ENCODE data around the gene NSMCE1. TPM values are rescaled to one million over a fixed set of nuclear protein-coding genes. Genes with fewer than 3 reads are reported as not detected.

NSMCE1 gene
- total RNA-seq, 2 experiments from 2014 or later, result 31.9 to 33.9 TPM

DNA sequence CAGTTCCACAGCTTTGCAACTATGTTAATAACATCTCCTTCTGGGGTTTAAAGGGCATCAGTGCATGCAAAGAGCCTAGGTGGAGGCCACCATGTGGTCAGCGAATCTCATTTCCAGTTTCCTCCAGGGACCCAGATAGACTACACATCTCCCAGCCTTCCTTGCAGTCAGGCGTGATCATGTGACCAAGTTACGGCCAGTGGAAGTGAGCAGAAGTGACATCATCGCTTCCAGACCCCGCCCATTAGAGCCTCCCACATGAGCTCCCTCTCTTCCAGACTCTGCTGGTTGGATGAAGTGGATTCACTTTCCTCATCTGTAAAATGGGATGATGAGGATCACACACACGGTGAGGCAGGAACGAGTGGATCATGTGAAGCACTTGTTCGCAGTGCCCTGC lies 92.7 kb downstream of the NSMCE1 start:
- ChIA-PET CTCF (interaction anchor here (1.3 kb wide), 1 partner anchor 59 kb away, joined by 3 read pairs; no protein-coding TSS in a partner anchor), POLR2A (interaction anchor here (0.9 kb wide), 1 partner anchor 28 kb away, joined by 3 read pairs; the partner anchor contains the start of gene KDM8)
- H3K27me3 Mint-ChIP-seq, result no peaks in the 10 kb centered on the region
- Histone ChIP-seq H3K9me3 (ENCODE audit: control insufficient read depth in 1 of 2, insufficient read depth in 1 of 2, low read length in 2 of 2) (no peaks in the 10 kb centered on the region), H3K36me3 (ENCODE audit: insufficient read depth, low read length) (no peaks in the 10 kb centered on the region), H3K27ac (ENCODE audit: low read depth in 1 of 2, low read length in 2 of 2) (no peak overlapping the region), H3K27me3 (ENCODE audit: control insufficient read depth in 1 of 2, insufficient read depth in 2 of 2, low read length in 2 of 2) (no peaks in the 10 kb centered on the region), H3K4me3 (ENCODE audit: low read length) (no peak overlapping the region), H3K4me1 (ENCODE audit: insufficient read depth, low read length) (peaks cover 69% of the 10 kb centered on the region)
- intact Hi-C loops (cut with DNase I, micrococcal nuclease), result loop anchor here (5.0 kb wide), 3 partner anchors 56 to 191 kb away; no protein-coding TSS in a partner anchor
- no peak overlapping the region for H3K27ac Mint-ChIP-seq
- no peak overlapping the region for H3K4me3 Mint-ChIP-seq
- H3K4me1 Mint-ChIP-seq (ENCODE audit: low read depth), result peaks cover 78% of the 10 kb centered on the region
- ATAC-seq (ENCODE audit: poor library complexity), result no peak
- no peaks in the 10 kb centered on the region for H3K36me3 Mint-ChIP-seq (ENCODE audit: low read depth)
- TF ChIP-seq, protein P1, sequence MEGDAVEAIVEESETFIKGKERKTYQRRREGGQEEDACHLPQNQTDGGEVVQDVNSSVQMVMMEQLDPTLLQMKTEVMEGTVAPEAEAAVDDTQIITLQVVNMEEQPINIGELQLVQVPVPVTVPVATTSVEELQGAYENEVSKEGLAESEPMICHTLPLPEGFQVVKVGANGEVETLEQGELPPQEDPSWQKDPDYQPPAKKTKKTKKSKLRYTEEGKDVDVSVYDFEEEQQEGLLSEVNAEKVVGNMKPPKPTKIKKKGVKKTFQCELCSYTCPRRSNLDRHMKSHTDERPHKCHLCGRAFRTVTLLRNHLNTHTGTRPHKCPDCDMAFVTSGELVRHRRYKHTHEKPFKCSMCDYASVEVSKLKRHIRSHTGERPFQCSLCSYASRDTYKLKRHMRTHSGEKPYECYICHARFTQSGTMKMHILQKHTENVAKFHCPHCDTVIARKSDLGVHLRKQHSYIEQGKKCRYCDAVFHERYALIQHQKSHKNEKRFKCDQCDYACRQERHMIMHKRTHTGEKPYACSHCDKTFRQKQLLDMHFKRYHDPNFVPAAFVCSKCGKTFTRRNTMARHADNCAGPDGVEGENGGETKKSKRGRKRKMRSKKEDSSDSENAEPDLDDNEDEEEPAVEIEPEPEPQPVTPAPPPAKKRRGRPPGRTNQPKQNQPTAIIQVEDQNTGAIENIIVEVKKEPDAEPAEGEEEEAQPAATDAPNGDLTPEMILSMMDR (IDR thresholded peaks at IDR 0.05), result no peak
- no peak for DNase-seq
- no peaks in the 10 kb centered on the region for H3K9me3 Mint-ChIP-seq

Other genes with a start within 250 kb of the NSMCE1 start
- gene C16orf82, start 201.8 kb downstream of the NSMCE1 start, total RNA-seq, result not detected
- 10 to 100 TPM; 15.1 to 17.3 TPM for gene KDM8, start 65.2 kb downstream of the NSMCE1 start, total RNA-seq
- 100 to 1,000 TPM; 145 to 147 TPM for gene IL4R, start 45.2 kb upstream of the NSMCE1 start, total RNA-seq
- 10 to 100 TPM; 34.5 to 34.8 TPM for gene IL21R, start 133.4 kb upstream of the NSMCE1 start, total RNA-seq

Measured in CD4-positive, alpha-beta T cell (primary cell).